Stimulated activated CD4-positive, alpha-beta T cell treated with anti-CD3 and anti-CD28 coated beads, Interleukin-4, amount 100 ng/mL, for 48 hours (primary cell): Measurements from ENCODE around the gene METTL14.
"Not testable (repeated sequence)": the region's sequence is repeated elsewhere in the genome, so short reads cannot be mapped to it uniquely, and the experiment has no call there.

ENCODE experiments used
- DNase-seq, 2 donors: peaks; one replicate each; pipeline ENCODE4 v3.0.0-alpha.2; 2020; ENCODE audit warnings: low read depth in 2 of 2

METTL14 gene

DNA sequence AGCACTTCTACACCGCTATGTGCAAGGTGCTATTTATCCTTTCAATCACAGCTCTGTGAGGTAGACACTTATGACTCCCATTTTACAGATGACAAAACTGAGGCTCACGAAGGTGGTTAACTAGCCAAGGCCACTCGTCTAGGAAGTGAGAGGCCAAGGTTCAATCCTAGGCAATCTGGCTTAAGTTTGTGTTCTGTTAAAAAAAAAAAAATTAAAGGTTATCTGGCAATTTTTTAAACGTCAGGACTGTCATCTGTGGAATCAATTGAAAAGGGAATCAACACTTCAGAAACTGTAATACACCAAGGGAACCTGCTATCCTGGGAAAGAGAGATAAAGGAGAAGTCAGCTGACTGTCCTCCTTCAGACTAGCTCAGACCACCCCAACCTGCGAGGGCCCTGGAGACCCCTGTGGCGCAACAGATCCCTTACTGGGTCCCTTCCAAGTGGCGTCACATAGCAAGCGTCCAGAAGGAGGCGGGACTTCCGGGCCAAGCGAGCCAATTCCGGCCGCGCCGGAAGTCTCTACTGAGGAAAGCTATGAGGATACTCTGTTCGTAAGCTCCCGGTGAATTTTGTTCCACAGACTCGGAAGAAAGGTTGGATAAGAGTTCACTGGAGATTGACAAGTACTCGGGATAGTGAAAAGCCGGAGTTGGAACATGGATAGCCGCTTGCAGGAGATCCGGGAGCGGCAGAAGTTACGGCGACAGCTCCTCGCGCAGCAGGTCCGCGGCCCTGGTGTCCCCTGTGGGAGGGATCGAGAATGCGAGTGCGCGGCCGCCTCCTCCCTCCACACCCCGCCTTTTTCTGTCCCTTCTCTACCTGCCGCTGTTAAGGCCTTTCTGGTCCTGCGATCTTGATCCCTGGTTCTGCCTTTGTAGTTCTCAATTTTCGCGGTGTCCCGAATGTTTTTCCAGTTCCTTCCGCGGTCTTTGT lies at the start of gene METTL14:
Gene METTL14 (plus strand): TSS at position 520 of the 939 bp plus-strand sequence. CDS start 143 bp downstream, at position 663.
- peak; percentile 80 to 86 for DNase-seq

GRCh38 chr4:118636126-118636525 lies 49.1 kb upstream of the METTL14 start:
- not testable (repeated sequence) for DNase-seq

- DNase-seq, result peak in 1 of 2 donors; percentile 10
Observed at GRCh38 chr4:118664665-118665064, 20.5 kb upstream of the METTL14 start.

GRCh38 chr4:118669220-118669619 lies 16.0 kb upstream of the METTL14 start:
- DNase-seq, result not testable (repeated sequence)

DNA sequence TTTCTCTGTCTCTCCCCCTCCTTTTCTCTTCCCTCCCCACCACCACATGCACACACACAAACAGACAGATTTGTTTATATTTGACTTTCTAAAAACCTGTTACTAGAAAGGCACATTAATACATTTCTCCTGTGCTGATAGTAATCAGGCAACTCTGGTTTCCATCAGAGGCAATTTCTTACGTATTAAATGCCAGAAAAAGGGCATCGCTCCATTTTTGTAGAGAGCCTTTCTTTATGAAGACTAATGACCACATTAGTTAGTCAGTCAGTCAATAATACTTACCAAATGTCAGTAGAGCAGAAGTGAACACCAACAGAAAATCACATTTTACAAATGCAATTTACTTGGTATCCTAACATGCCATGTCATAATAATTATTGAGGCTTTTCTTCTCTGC lies 14.2 kb upstream of the METTL14 start:
- DNase-seq, result not testable (repeated sequence)

GRCh38 chr4:118676128-118676527 lies 9.1 kb upstream of the METTL14 start:
- DNase-seq, result no peak

DNA sequence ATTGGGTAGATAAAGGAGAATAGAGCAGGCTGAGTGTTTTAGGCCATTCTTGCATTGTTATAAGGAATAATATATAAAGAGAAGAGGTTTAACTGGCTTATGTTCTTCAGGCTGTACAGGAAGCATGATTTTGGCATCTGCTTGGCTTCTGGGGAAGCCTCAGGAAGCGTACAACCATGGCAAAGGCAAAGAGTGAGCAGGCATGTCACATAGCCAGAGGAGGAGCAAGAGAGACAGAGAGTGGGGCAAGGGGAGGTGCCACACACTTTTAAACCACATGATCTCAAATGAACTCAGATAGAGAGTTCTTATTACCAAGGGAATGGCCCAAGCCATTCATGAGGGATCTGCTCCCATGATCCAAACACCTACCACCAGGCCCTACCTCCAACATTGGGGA lies 4.4 kb upstream of the METTL14 start:
- DNase-seq, result no peak

DNA sequence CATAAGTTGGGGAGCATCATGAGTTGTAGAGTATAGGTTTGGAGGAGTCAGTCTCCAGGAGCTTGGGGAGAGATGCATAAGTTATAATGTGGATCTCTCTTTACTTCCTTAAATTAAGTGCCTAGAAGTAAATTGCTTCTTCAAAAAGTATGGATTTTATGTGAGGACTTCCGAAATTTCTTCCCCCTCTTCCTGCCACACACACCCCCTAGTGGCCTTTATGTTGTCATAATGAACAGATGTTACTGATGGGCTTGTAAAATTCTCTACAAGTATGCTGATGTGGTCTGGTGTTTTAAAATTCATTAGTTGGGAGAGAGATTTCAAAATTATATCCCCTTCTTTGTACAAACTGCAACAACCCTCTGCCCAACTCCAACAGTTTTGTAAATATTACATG lies 2.3 kb upstream of the METTL14 start:
- no peak for DNase-seq

- no peak for DNase-seq
Observed at GRCh38 chr4:118683513-118683912, 1.7 kb upstream of the METTL14 start.

DNA sequence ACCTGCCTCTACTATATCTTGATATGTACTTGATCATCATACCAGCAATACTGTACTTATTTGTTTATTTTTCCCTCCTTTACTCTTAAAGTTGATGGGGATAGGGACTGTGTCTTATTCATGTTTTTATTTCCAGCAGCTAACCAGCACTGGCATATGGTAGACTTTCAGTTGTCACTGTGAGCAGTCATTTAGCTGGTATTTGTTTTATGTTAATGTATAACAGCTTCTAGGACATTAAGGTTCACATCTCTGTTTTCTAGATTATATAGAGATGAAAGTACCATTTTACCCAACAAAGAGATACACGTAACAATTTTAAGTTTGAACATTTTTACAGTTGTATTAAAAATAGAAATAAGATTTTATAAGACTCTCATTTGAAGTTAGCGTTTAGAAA lies 17.9 kb downstream of the METTL14 start:
- no peak for DNase-seq

DNA sequence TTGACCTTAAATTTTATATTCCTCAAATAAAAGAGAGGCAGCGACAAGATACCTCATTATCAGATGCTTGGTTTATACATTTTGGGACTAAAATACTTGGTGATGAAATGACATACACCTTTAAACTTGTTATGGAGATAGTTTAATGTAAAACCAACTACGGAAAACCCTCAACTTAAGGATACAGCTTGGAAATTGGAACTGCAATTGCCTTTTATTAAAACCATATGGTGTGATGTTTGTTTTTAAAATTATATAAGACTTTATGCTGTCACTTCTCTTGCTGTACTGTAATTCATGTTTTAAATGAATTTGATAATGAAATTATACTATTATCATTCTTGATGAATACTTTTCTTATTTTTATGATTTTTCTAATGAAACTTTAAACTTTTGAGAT lies 25.9 kb downstream of the METTL14 start:
- DNase-seq, result no peak

- no peak for DNase-seq
Observed at GRCh38 chr4:118712872-118713271, 27.7 kb downstream of the METTL14 start.

- no peak for DNase-seq
Observed at GRCh38 chr4:118714682-118715081, 29.5 kb downstream of the METTL14 start.

- no peak for DNase-seq
Observed at GRCh38 chr4:118716304-118716703, 31.1 kb downstream of the METTL14 start.

DNA sequence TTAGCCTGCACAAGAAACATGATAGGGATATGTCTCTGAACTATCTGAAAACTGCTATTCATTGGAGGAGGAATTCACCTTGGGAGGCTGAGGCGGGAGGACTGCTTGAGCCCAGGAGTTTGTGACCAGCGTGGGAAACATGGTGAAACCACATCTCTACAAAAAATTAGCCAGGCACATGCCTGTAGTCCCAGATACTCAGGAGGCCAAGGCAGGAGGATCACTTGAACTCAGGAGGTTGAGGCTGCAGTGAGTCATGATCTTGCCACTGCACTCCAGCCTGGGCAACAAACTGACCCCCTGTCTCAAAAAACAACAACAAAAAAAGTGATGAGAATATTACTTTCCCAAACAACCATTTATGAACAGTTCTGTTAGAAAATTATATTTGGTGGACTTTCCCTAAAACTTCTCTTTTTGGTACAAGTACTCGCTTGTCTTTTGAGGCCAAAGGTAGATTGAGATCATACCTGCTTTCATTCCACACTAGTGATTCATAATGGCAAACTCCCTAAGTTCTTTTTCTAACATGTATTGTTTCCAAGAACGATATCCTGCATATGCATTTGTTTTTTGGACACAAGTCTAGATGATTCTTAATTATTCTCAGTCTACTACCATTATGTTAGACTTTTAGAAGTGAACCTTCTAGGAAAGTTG lies 33.4 kb downstream of the METTL14 start:
- no peak for DNase-seq

GRCh38 chr4:118721752-118722151 lies 36.6 kb downstream of the METTL14 start:
- no peak for DNase-seq

DNA sequence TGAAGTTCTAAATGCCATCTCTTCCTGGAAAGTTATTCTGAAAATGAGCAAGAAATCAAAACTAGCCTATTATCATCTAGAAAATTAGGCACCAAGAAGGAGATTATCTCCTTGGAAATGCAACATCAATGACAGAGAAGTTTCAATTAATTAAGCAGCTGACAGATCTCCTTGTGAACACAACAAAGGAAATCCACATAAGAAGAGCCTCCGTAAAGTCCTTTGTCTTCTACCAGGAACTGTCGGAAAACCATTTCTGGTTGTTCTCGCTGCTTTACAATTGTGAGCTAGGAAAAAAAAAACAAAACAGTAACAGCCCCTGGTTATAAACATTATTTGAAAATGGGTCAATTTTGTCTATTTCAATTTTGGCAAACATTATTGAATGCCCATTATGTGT lies 38.2 kb downstream of the METTL14 start:
- DNase-seq, result no peak

GRCh38 chr4:118727360-118727759 lies 42.2 kb downstream of the METTL14 start:
- DNase-seq, result no peak

- DNase-seq, result no peak
Observed at GRCh38 chr4:118729287-118730286, 44.4 kb downstream of the METTL14 start.

- DNase-seq, result no peak
Observed at GRCh38 chr4:118730683-118731082, 45.5 kb downstream of the METTL14 start.

- no peak for DNase-seq
Observed at GRCh38 chr4:118732591-118733330, 47.6 kb downstream of the METTL14 start.
